NB4 (cell line): ENCODE data around the gene FAM193A.

Source experiments
- DNase-seq: peaks from one replicate; pipeline ENCODE4 v3.0.0; 2010; ENCODE audit warnings: low read depth
- H3K4me3 ChIP-seq: one replicate; pipeline ENCODE4 v1.5.1; 2011; ENCODE audit warnings: mild to moderate bottlenecking, low read depth, low read length, moderate library complexity
- MYC ChIP-seq: IDR thresholded peaks from 2 replicates; pipeline ENCODE4 v1.6.1; 2011; ENCODE audit warnings: low read depth, low read length
- POLR2A ChIP-seq: IDR thresholded peaks from 2 replicates; pipeline ENCODE4 v1.6.1; 2011; ENCODE audit warnings: mild to moderate bottlenecking; ENCODE audit not compliant: insufficient read length; ENCODE audit errors: extremely low read depth
- TF ChIP-seq, protein P1 (sequence below): IDR thresholded peaks from 2 replicates; pipeline ENCODE4 v1.6.1; 2011; ENCODE audit warnings: low read depth, low read length
- TF ChIP-seq, protein P2 (sequence below): IDR thresholded peaks from one replicate; pipeline ENCODE4 v1.5.1; 2012; ENCODE audit warnings: low read depth, low read length

FAM193A gene

DNA sequence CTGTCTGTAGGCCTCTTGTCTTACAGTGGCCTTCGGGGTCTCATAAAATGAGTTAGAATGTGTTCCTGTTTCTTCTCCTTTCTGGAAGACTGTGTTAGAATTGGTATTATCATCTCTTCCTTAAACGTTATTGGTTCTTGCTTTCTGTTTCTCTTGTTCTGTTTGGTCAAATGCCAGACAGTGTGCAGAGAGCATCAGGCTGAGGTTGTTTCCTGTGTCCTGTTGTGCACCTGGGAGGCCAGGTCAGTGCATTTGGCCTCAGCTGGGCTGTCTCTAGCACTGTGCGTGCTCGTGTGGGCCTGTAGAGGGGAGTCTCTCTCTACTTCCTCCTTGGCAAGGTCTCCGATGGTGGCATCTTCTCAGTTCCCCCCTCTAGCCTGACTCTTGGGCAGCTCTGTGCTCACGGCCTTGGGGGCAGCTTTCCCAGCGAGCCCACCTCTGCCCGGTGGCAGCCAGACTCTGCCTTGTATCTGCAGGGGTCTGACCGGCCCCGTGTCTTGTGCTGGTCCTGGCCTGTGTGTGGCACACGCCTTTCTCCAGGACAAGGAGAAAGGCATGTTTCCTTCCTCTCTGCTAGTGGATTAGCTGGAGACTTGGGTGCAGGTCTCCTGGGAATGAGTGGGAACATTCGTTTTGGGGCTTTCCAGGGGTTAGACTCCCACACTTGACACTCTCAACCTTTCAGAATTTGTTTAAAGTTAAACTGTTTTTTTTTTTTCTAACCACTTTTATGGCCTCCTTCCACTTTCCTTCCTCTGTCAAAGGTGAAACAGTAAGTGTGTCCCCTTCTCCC, 62.3 kb downstream of the FAM193A start:
- TF ChIP-seq, protein P1, sequence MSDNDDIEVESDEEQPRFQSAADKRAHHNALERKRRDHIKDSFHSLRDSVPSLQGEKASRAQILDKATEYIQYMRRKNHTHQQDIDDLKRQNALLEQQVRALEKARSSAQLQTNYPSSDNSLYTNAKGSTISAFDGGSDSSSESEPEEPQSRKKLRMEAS: 0 out of 2 replicates have a peak, but pooled peaks have one; percentile 26
- TF ChIP-seq POLR2A: no peak
- TF ChIP-seq, protein P2, sequence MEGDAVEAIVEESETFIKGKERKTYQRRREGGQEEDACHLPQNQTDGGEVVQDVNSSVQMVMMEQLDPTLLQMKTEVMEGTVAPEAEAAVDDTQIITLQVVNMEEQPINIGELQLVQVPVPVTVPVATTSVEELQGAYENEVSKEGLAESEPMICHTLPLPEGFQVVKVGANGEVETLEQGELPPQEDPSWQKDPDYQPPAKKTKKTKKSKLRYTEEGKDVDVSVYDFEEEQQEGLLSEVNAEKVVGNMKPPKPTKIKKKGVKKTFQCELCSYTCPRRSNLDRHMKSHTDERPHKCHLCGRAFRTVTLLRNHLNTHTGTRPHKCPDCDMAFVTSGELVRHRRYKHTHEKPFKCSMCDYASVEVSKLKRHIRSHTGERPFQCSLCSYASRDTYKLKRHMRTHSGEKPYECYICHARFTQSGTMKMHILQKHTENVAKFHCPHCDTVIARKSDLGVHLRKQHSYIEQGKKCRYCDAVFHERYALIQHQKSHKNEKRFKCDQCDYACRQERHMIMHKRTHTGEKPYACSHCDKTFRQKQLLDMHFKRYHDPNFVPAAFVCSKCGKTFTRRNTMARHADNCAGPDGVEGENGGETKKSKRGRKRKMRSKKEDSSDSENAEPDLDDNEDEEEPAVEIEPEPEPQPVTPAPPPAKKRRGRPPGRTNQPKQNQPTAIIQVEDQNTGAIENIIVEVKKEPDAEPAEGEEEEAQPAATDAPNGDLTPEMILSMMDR: peak; percentile 63
- peak; percentile 82 for DNase-seq
- no peak overlapping the region for H3K4me3 ChIP-seq

DNA sequence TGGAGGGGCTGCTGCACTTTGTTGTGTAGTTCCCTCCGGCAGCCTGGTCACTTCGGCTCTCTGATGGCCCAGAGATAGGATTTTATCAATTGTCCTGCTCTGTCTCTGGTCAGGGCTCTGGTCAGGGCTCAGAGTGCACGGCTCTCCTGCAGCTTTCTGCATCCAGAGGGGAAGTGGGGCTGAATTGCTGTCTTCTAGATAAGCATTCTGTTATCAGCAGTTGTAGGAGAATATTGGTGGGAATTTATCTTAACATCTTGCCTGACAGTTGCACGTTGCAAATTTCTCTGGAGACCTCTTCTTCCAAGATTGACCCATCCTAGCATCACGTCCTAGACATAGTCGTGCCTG, 62.8 kb downstream of the FAM193A start:
- no peak overlapping the region for H3K4me3 ChIP-seq
- DNase-seq: no peak
- TF ChIP-seq MYC: no peak
- TF ChIP-seq POLR2A: no peak
- TF ChIP-seq, protein P2: no peak
- TF ChIP-seq, protein P1: no peak

DNA sequence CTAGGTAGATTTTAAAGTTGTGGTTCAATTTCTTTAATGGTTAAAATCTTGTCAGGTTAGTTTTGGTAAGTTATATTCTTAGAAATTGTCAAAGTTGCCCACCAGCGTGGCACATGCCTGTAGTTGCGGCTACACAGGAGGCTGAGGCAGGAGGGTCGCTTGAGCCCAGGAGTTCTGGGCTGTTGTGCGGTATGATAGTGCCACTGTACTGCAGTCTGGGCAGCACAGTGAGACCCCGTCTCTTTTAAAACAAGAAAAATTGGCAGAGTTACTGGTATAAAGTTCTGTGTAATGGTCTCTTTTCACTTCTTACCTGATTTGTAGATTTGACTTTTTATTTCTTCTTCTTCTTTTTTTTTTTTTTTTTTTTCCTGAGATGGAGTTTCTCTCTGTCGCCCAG, 64.4 kb downstream of the FAM193A start:
- no peak for TF ChIP-seq POLR2A
- TF ChIP-seq, protein P2: no peak
- no peak for TF ChIP-seq MYC
- TF ChIP-seq, protein P1: no peak
- no peak for DNase-seq
- no peak overlapping the region for H3K4me3 ChIP-seq

DNA sequence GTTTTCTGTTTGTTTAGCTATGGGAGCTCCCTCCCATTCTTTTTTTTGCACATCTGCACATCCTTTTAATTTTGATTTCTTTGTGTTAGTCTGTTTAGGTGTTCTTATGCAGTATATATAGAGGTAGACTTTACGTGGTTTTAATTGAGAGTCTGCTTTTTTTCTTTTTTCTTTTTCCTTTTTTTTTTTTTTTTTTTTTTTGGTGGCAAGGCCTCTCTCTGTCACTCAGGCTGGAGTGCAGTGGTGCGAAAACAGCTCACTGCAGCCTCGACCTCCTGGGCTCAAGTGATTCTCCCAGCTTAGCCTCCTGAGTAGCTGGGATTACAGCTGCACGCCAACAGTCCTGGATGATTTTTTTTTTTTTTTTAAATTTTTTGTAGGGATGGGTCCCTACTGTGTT, 68.2 kb downstream of the FAM193A start:
- TF ChIP-seq, protein P2: no peak
- no peak for TF ChIP-seq MYC
- no peak overlapping the region for H3K4me3 ChIP-seq
- DNase-seq: no peak

DNA sequence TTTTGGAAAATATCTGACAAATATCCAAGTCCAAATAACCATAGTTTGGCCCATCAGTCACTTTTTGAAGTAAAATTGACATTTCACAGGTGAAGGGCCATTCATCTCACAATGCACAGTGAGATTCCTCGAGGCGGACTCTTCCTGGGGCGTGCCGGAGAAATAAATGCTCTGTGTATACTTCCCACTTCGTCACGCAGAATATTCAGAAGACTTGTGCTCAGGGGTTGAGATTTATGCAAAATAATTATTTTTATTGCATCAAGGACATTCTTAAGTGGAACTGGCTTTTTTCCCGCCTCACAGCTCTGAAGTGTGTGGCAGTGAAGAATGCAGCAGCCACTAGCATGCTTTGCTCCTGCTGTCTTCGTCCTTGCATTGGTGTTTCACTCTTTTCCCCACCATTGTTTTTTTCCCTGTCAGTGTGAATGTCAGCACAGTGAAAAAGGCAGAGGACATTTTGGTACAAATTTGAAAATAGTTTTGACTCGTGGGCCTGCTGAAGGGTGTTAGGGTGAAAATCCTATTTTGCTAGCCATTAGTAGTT, 70.6 kb downstream of the FAM193A start:
- no peak overlapping the region for H3K4me3 ChIP-seq
- DNase-seq: no peak

More for the DNA sequence above, 70.6 kb downstream of the FAM193A start:
- no peak for TF ChIP-seq MYC
- TF ChIP-seq, protein P1: no peak
- TF ChIP-seq POLR2A: no peak
- TF ChIP-seq, protein P2: no peak
